Measurements from ENCODE around the gene VWA1.

Gene VWA1, protein sequence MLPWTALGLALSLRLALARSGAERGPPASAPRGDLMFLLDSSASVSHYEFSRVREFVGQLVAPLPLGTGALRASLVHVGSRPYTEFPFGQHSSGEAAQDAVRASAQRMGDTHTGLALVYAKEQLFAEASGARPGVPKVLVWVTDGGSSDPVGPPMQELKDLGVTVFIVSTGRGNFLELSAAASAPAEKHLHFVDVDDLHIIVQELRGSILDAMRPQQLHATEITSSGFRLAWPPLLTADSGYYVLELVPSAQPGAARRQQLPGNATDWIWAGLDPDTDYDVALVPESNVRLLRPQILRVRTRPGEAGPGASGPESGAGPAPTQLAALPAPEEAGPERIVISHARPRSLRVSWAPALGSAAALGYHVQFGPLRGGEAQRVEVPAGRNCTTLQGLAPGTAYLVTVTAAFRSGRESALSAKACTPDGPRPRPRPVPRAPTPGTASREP

GRCh38 chr1:1435106-1435903, at the start of gene VWA1:
Gene VWA1, plus strand, starts transcription at chr1:1435690. Its CDS starts 59 bp downstream, at chr1:1435749.
- TF ChIP-seq CTCF (IDR thresholded peaks at IDR 0.05): no peak

GRCh38 chr1:1385931-1386330, 49.6 kb upstream of the VWA1 start:
- TF ChIP-seq CTCF (IDR thresholded peaks at IDR 0.05): no peak

- no peak for TF ChIP-seq CTCF (IDR thresholded peaks at IDR 0.05)
These were observed 48.1 kb upstream of the VWA1 start for GRCh38 chr1:1387098-1388077.

GRCh38 chr1:1388078-1388472, 47.4 kb upstream of the VWA1 start:
- no peak for TF ChIP-seq CTCF (IDR thresholded peaks at IDR 0.05)

- TF ChIP-seq CTCF (IDR thresholded peaks at IDR 0.05): no peak
These were observed 44.8 kb upstream of the VWA1 start for GRCh38 chr1:1390675-1391074.

GRCh38 chr1:1391225-1391624, 44.3 kb upstream of the VWA1 start:
- no peak for TF ChIP-seq CTCF (IDR thresholded peaks at IDR 0.05)

DNA sequence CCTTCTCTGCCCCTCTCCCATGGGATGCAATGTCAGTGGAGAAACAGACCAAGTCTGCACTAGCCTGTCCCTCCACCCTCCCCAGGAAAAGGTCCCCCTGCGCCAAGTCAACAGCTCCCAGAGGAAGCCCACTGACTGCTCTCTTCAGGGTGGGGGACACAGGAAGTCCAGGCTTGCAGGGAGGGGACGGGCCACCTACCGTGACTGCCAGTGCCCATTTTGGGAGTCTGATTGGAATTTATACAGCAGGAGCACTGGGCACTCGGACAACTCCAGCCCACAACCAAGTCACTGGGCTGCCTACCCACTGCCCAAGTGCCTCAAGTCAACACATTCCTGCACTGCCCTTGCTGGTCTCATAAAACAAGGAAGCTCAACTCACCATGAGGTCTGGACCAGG, 42.5 kb upstream of the VWA1 start:
- no peak for TF ChIP-seq CTCF (IDR thresholded peaks at IDR 0.05)

Measured in LNCAP (cell line).